Measurements from ENCODE around the gene SNX7.

SNX7 gene

DNA sequence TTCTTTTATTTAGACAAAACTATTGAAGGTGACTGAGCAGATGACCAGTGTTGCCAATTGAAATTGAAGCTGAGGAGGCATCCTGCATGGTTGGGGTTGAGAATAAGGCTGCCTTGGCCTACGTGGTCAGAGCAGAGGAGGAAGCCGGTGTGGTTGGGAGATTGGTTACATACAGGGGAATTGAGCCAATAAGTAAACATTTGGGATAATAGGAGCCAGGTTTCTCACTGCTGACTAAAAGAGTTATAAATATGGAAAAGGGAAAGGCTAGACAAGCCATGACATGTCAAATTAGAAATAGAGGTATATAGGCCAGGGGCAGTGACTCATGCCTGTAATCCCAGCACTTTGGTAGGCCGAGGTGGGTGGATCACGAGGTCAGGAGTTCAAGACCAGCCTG, 15.8 kb downstream of the SNX7 start:
- no peak for TF ChIP-seq ZNF565 (CRISPR knock-in tag; conservative IDR thresholded peaks at IDR 0.05; ENCODE audit: low read depth)
- TF ChIP-seq CSDC2 (CRISPR knock-in tag; IDR thresholded peaks at IDR 0.05) = no peak
- TF ChIP-seq ZFP3 (CRISPR knock-in tag; IDR thresholded peaks at IDR 0.05) = no peak
- TF ChIP-seq ISL1 (CRISPR knock-in tag; IDR thresholded peaks at IDR 0.05) = no peak
- TF ChIP-seq BACH2 (CRISPR knock-in tag; IDR thresholded peaks at IDR 0.05; ENCODE audit: borderline replicate concordance) = no peak
- TF ChIP-seq, protein P1, sequence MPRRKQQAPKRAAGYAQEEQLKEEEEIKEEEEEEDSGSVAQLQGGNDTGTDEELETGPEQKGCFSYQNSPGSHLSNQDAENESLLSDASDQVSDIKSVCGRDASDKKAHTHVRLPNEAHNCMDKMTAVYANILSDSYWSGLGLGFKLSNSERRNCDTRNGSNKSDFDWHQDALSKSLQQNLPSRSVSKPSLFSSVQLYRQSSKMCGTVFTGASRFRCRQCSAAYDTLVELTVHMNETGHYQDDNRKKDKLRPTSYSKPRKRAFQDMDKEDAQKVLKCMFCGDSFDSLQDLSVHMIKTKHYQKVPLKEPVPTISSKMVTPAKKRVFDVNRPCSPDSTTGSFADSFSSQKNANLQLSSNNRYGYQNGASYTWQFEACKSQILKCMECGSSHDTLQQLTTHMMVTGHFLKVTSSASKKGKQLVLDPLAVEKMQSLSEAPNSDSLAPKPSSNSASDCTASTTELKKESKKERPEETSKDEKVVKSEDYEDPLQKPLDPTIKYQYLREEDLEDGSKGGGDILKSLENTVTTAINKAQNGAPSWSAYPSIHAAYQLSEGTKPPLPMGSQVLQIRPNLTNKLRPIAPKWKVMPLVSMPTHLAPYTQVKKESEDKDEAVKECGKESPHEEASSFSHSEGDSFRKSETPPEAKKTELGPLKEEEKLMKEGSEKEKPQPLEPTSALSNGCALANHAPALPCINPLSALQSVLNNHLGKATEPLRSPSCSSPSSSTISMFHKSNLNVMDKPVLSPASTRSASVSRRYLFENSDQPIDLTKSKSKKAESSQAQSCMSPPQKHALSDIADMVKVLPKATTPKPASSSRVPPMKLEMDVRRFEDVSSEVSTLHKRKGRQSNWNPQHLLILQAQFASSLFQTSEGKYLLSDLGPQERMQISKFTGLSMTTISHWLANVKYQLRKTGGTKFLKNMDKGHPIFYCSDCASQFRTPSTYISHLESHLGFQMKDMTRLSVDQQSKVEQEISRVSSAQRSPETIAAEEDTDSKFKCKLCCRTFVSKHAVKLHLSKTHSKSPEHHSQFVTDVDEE (CRISPR knock-in tag; IDR thresholded peaks at IDR 0.05) = no peak
- TF ChIP-seq, protein P2, sequence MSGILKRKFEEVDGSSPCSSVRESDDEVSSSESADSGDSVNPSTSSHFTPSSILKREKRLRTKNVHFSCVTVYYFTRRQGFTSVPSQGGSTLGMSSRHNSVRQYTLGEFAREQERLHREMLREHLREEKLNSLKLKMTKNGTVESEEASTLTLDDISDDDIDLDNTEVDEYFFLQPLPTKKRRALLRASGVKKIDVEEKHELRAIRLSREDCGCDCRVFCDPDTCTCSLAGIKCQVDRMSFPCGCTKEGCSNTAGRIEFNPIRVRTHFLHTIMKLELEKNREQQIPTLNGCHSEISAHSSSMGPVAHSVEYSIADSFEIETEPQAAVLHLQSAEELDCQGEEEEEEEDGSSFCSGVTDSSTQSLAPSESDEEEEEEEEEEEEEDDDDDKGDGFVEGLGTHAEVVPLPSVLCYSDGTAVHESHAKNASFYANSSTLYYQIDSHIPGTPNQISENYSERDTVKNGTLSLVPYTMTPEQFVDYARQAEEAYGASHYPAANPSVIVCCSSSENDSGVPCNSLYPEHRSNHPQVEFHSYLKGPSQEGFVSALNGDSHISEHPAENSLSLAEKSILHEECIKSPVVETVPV (CRISPR knock-in tag; IDR thresholded peaks at IDR 0.05) = no peak
- TF ChIP-seq TCF4 (CRISPR knock-in tag; IDR thresholded peaks at IDR 0.05; ENCODE audit: borderline replicate concordance) = no peak
- no peak for TF ChIP-seq ESRRG (CRISPR knock-in tag; IDR thresholded peaks at IDR 0.05)
- TF ChIP-seq SNAI2 (CRISPR knock-in tag; IDR thresholded peaks at IDR 0.05) = no peak
- no peak for TF ChIP-seq ARNTL (CRISPR knock-in tag; IDR thresholded peaks at IDR 0.05; ENCODE audit: borderline replicate concordance, low read depth)
- TF ChIP-seq TOX (CRISPR knock-in tag; IDR thresholded peaks at IDR 0.05; ENCODE audit: borderline replicate concordance) = no peak
- TF ChIP-seq, protein P3, sequence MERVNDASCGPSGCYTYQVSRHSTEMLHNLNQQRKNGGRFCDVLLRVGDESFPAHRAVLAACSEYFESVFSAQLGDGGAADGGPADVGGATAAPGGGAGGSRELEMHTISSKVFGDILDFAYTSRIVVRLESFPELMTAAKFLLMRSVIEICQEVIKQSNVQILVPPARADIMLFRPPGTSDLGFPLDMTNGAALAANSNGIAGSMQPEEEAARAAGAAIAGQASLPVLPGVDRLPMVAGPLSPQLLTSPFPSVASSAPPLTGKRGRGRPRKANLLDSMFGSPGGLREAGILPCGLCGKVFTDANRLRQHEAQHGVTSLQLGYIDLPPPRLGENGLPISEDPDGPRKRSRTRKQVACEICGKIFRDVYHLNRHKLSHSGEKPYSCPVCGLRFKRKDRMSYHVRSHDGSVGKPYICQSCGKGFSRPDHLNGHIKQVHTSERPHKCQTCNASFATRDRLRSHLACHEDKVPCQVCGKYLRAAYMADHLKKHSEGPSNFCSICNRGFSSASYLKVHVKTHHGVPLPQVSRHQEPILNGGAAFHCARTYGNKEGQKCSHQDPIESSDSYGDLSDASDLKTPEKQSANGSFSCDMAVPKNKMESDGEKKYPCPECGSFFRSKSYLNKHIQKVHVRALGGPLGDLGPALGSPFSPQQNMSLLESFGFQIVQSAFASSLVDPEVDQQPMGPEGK (CRISPR knock-in tag; IDR thresholded peaks at IDR 0.05; ENCODE audit: borderline replicate concordance) = no peak
- TF ChIP-seq, protein P4, sequence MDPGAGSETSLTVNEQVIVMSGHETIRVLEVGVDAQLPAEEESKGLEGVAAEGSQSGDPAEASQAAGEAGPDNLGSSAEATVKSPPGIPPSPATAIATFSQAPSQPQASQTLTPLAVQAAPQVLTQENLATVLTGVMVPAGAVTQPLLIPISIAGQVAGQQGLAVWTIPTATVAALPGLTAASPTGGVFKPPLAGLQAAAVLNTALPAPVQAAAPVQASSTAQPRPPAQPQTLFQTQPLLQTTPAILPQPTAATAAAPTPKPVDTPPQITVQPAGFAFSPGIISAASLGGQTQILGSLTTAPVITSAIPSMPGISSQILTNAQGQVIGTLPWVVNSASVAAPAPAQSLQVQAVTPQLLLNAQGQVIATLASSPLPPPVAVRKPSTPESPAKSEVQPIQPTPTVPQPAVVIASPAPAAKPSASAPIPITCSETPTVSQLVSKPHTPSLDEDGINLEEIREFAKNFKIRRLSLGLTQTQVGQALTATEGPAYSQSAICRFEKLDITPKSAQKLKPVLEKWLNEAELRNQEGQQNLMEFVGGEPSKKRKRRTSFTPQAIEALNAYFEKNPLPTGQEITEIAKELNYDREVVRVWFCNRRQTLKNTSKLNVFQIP (CRISPR knock-in tag; IDR thresholded peaks at IDR 0.05; ENCODE audit: borderline replicate concordance, low read depth) = no peak
- TF ChIP-seq, protein P5, sequence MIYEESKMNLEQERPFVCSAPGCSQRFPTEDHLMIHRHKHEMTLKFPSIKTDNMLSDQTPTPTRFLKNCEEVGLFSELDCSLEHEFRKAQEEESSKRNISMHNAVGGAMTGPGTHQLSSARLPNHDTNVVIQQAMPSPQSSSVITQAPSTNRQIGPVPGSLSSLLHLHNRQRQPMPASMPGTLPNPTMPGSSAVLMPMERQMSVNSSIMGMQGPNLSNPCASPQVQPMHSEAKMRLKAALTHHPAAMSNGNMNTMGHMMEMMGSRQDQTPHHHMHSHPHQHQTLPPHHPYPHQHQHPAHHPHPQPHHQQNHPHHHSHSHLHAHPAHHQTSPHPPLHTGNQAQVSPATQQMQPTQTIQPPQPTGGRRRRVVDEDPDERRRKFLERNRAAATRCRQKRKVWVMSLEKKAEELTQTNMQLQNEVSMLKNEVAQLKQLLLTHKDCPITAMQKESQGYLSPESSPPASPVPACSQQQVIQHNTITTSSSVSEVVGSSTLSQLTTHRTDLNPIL (CRISPR knock-in tag; IDR thresholded peaks at IDR 0.05; ENCODE audit: low read depth) = no peak
- no peak for TF ChIP-seq PPARA (CRISPR knock-in tag; IDR thresholded peaks at IDR 0.05; ENCODE audit: borderline replicate concordance)
- TF ChIP-seq ZNF8 (CRISPR knock-in tag; IDR thresholded peaks at IDR 0.05) = no peak
- no peak for TF ChIP-seq GLIS3 (CRISPR knock-in tag; IDR thresholded peaks at IDR 0.05)
- ATAC-seq = peak; percentile 86

DNA sequence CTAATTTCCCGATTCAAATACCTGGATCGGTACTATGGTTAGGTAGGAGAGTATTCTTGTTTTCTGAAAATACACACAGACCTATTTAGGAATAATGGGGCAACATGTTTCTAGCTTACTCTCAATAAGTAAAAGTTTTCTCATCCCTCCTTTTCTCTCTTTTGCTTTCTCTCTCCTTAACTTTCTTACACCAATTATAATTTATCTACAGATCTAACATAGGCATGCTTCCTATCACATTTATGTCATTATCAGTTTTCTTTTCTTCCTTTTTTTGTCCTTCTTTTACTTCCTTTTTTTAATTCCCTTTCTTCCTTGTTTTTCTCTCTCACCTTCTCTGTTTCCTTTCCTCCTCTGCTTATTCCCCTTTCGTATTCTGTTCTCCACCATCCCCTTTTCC, 20.3 kb downstream of the SNX7 start:
- ATAC-seq = no peak
- no peak for TF ChIP-seq OSR1 (CRISPR knock-in tag; IDR thresholded peaks at IDR 0.05)
- TF ChIP-seq ZFP30 (CRISPR knock-in tag; IDR thresholded peaks at IDR 0.05) = no peak
- no peak for TF ChIP-seq RARB (CRISPR knock-in tag; IDR thresholded peaks at IDR 0.05)
- no peak for TF ChIP-seq ISL1 (CRISPR knock-in tag; IDR thresholded peaks at IDR 0.05)
- TF ChIP-seq CSDC2 (CRISPR knock-in tag; IDR thresholded peaks at IDR 0.05) = no peak
- no peak for TF ChIP-seq BACH2 (CRISPR knock-in tag; IDR thresholded peaks at IDR 0.05; ENCODE audit: borderline replicate concordance)
- TF ChIP-seq, protein P4 (CRISPR knock-in tag; IDR thresholded peaks at IDR 0.05; ENCODE audit: borderline replicate concordance, low read depth) = no peak
